Large intestine (tissue), 3 donors: ENCODE measurements around the gene SLC4A3. TPM values are rescaled to one million over a fixed set of nuclear protein-coding genes. Genes with fewer than 3 reads are reported as not detected.

ENCODE experiments used
- DNase-seq, 2 donors: peaks; one replicate each; pipeline versions ENCODE4 v3.0.0 to v3.0.0-alpha.2; 2013
- H3K27ac ChIP-seq: one replicate; pipeline ENCODE4 v1.5.1; 2013; ENCODE audit warnings: low read length
- H3K27me3 ChIP-seq: 2 replicates; pipeline ENCODE4 v1.6.1; 2013; ENCODE audit warnings: low read length; ENCODE audit not compliant: control insufficient read depth, insufficient read depth
- H3K36me3 ChIP-seq: 2 replicates; pipeline ENCODE4 v1.6.1; 2013; ENCODE audit warnings: low read length; ENCODE audit not compliant: control insufficient read depth, insufficient read depth
- H3K4me1 ChIP-seq: one replicate; pipeline ENCODE4 v1.6.1; 2013; ENCODE audit warnings: low read length; ENCODE audit not compliant: control insufficient read depth, insufficient read depth
- H3K4me3 ChIP-seq: one replicate; pipeline ENCODE4 v1.5.1; 2013; ENCODE audit warnings: low read length
- H3K9me3 ChIP-seq: one replicate; pipeline ENCODE4 v1.6.1; 2013; ENCODE audit warnings: mild to moderate bottlenecking, low read depth, low read length, moderate library complexity; ENCODE audit not compliant: control insufficient read depth
- WGBS: methylation state at CpG from one replicate; pipeline ENCODE4 v1.1.5; 2013; ENCODE audit warnings: low lambda C conversion rate; ENCODE audit not compliant: insufficient coverage; 5-methylcytosine and 5-hydroxymethylcytosine counted together
- polyA plus RNA-seq: library from polyadenylated mRNA; unstranded; fragments of 120-200 nt; gene quantifications from one replicate; pipeline ENCODE4 v1.2.1, GENCODE V29; 2013

Gene SLC4A3
- polyA plus RNA-seq, 1 donor, result 3.3 TPM

DNA sequence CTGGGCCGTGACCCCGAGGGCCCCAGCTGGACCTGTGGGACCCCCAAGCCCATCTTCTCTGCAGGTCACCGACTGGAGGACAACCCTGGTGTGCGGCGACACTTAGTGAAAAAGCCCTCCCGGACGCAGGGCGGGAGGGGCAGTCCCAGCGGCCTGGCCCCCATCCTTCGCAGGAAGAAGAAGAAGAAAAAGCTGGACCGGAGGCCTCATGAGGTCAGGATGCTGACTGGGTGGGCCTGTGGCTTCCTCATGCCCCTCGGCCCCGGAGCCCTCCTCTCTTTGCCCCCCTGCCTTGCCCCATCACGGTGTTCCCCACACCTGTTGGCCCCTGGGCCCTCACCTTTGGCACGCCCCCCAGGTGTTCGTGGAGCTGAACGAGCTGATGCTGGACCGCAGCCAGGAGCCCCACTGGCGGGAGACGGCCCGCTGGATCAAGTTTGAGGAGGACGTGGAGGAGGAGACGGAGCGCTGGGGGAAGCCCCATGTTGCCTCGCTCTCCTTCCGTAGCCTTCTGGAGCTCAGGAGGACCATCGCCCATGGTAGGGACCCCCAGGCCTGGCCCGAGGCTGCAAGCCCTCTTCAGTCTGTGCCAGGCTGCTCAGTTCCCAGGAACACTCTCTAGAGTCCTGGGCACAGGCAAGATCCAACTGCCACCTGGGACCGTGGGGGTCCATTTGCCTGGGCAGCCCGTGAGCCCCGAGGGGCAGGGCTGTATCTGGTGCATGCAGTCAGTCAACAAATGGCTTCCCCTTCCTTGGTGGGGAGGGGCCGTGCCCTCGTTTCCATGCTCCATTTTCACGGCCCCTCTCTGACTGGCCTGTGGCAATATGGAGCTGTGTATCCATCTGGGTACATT, 4.7 kb downstream of the SLC4A3 start:
- no peak overlapping the region for H3K27ac ChIP-seq
- no peak overlapping the region for H3K4me3 ChIP-seq
- WGBS, result no CpG with 5 or more reads among the region's 34 CpGs
- H3K36me3 ChIP-seq, result no peaks in the 10 kb centered on the region
- DNase-seq, result no peak
- peaks cover 8% of the 10 kb centered on the region for H3K27me3 ChIP-seq
- H3K9me3 ChIP-seq, result no peaks in the 10 kb centered on the region
- H3K4me1 ChIP-seq, result peaks cover 6% of the 10 kb centered on the region

DNA sequence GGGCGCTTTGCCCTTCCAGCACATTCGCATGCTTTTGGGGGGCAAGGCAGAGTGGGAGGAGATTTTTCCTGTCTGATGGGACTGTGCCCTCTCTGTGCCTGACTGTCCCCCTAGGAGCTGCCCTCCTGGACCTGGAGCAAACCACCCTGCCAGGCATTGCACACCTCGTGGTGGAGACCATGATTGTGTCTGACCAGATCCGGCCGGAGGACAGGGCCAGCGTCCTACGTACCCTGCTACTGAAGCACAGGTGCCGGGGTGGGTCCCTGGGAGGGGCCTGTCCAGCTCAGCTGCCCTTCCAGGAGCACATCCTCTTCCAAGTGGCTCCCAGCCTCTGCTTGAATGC, 5.3 kb downstream of the SLC4A3 start:
- H3K27me3 ChIP-seq, result peaks cover 8% of the 10 kb centered on the region
- peaks cover 5% of the 10 kb centered on the region for H3K4me1 ChIP-seq
- WGBS, result no CpG with 5 or more reads among the region's 8 CpGs
- H3K9me3 ChIP-seq, result no peaks in the 10 kb centered on the region
- no peak overlapping the region for H3K27ac ChIP-seq
- H3K4me3 ChIP-seq, result no peak overlapping the region
- DNase-seq, result no peak
- H3K36me3 ChIP-seq, result no peaks in the 10 kb centered on the region

DNA sequence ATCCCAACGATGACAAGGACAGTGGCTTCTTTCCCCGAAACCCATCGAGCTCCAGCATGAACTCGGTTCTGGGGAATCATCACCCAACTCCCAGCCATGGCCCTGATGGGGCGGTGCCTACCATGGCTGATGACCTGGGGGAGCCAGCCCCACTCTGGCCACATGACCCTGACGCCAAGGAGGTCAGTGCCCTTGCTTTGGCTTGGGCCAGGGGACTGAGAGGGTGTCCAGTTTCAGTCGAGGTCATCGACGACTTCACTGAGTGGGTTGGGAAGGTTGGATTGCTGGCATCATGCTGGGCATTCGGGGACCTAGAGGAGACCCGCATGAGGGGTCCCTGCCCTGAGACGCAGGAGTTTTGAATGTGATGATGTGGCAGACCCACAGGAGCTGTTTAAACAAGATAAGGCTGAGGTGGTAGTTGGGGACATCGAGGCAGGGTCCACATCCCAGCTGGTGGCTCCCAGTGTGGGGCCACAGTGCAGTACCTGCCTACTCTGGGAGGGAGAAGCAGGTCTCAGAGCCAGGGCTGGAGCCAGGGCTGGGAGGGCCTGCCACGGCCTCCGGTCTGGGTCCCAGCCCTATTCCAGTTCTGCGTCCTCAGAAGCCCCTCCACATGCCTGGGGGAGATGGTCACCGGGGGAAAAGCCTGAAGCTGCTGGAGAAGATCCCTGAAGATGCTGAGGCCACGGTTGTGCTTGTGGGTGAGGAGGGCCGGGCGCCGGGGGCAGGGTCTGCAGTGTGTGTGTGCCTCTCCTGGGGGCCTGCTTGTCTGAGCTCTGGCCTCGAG, 6.0 kb downstream of the SLC4A3 start:
- Histone ChIP-seq H3K9me3 (no peaks in the 10 kb centered on the region), H3K27ac (no peak overlapping the region), H3K4me1 (no peaks in the 10 kb centered on the region), H3K36me3 (no peaks in the 10 kb centered on the region), H3K27me3 (peaks cover 2% of the 10 kb centered on the region), H3K4me3 (no peak overlapping the region)
- no CpG with 5 or more reads among the region's 22 CpGs for WGBS
- DNase-seq, result no peak

DNA sequence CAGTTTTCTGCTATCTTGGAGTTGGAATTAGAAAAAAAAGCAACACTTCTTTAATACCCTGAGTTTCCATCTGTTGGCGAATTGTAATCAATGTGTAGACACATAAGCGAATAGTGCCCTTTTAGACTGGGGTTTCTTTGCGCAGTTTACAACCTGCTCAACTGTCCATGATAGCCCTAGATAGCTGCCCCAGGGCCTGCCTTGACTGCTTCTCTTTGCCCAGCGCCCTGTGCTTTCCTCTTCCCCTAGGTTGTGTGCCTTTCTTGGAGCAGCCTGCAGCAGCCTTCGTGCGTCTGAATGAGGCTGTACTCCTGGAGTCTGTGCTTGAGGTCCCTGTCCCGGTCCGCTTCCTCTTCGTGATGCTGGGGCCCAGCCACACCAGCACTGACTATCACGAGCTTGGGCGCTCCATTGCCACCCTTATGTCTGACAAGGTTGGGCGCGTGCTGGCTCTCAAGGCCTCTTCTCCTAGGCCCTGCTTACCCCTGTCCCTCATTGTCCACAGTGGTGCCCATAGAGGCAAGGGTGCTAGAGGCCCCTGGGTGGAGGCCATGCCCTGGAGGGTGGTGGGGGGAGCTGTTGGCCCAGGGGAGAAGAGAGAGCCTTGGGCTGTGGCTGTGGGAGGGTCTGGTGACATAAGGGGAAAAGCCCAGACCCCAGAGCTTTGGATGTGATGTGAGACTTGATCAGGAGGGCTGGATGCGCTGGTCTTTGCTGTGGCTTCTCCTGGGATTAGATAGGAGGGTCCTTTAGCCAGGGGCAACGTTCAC, 6.9 kb downstream of the SLC4A3 start:
- H3K9me3 ChIP-seq, result no peaks in the 10 kb centered on the region
- no peak overlapping the region for H3K4me3 ChIP-seq
- WGBS, result no CpG with 5 or more reads among the region's 15 CpGs
- no peak overlapping the region for H3K27ac ChIP-seq
- no peaks in the 10 kb centered on the region for H3K36me3 ChIP-seq
- no peak for DNase-seq
- H3K27me3 ChIP-seq, result no peaks in the 10 kb centered on the region
- H3K4me1 ChIP-seq, result no peaks in the 10 kb centered on the region

DNA sequence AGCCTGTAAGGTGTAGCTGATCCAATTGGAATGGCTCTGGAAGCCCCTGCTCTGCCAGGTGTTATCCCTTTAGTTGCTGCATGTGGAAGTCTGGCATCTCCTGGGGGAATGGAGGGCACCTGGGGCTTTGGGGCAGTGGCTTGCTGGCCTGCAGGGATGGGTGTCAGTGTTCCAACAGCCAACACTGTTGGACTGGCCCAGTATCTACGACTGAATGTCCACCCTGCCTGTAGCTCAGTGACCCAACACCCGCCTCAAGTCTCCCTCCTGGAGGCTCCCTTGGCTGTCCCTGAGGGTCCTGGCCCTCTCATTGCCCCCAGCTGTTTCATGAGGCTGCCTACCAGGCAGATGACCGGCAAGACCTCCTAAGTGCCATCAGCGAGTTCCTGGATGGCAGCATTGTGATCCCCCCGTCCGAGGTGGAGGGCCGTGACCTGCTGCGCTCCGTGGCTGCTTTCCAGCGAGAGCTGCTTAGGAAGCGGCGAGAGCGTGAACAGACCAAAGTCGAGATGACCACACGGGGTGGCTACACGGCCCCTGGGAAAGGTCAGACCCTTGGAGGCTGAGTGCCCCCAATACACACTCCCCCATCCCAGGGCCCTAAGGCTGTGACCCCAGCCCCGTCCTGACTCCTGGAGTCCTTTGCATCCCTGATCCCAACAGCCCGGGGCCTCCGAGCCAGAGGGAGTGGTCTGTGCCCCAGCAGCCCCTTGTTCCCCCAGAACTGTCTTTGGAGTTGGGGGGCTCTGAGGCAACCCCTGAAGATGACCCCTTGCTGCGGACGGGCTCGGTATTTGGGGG, 7.7 kb downstream of the SLC4A3 start:
- no CpG with 5 or more reads among the region's 22 CpGs for WGBS
- Histone ChIP-seq H3K9me3 (no peaks in the 10 kb centered on the region), H3K36me3 (no peaks in the 10 kb centered on the region), H3K4me3 (no peak overlapping the region), H3K27me3 (no peaks in the 10 kb centered on the region), H3K27ac (no peak overlapping the region), H3K4me1 (no peaks in the 10 kb centered on the region)
- no peak for DNase-seq

DNA sequence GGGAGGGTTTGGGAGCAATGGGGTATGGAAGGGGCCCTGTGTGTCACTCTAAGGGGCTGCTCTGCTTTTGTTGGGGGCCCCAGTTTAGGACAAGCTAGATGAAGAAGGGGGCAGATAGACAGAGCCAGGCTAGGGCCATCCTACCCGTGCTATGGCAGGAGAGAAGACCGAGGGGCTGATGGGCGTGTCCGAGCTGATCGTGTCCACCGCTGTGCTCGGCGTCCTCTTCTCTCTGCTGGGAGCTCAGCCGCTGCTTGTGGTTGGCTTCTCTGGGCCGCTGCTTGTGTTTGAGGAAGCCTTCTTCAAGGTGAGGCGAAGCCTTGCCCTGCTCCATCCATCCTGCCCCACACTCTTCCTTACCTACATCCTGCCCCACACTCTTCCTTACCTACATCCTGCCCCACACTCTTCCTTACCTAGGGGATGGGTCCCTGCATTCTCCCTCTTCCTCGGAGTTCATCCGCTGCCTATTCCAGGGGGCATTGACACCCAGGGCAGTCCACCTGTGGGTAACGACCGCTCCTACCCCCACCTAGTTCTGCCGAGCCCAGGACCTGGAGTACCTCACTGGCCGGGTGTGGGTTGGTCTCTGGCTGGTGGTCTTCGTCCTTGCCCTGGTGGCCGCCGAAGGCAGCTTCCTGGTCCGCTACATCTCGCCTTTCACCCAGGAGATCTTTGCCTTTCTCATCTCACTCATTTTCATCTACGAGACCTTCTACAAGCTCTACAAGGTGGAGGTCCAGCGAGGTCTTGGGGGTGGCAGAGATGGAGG, 8.9 kb downstream of the SLC4A3 start:
- no peak overlapping the region for H3K4me3 ChIP-seq
- no peak overlapping the region for H3K27ac ChIP-seq
- no peaks in the 10 kb centered on the region for H3K4me1 ChIP-seq
- no peaks in the 10 kb centered on the region for H3K27me3 ChIP-seq
- H3K9me3 ChIP-seq, result no peaks in the 10 kb centered on the region
- no peak for DNase-seq
- WGBS, result no CpG with 5 or more reads among the region's 24 CpGs
- H3K36me3 ChIP-seq, result no peaks in the 10 kb centered on the region

DNA sequence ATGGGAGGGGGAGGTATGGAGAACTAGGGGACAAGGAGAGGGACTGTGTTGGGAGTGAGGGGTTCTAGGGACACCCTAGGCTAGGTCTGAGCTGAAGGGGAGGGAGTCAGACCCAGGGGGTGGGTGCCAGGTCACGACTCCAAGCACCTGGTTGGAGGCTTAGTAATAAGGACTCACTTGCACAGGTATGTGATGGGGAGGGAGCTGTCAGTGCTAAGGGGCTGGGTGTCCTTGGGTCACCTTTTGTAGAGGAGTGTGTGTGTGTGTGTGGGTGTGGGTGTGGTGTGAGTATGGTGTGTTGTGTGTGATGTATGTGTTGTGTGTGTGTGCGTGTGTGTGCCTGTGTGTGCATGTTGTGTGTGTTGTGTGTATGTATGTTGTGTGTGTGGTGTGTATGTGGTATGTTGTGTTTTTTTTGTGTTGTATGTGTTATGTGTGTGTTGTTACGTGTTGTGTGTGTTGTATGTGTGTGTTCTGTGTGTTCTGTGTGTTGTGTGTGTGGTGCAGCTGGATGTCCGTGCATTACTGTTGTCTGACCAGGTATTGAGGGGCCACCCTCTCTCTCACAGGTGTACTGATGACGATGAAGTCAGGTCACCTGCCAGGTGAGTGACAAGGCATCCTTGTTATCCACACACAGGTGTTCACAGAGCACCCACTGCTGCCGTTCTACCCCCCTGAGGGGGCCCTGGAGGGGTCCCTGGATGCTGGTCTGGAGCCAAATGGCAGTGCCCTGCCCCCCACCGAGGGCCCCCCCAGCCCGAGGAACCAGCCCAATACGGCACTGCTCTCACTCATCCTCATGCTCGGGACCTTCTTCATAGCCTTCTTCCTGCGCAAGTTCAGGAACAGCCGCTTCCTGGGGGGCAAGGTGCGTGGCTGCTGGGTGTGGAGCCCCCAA, 9.8 kb downstream of the SLC4A3 start:
- Histone ChIP-seq H3K4me3 (no peak overlapping the region), H3K27ac (no peak overlapping the region), H3K9me3 (no peaks in the 10 kb centered on the region), H3K27me3 (no peaks in the 10 kb centered on the region), H3K4me1 (no peaks in the 10 kb centered on the region), H3K36me3 (no peaks in the 10 kb centered on the region)
- DNase-seq, result no peak
- no CpG with 5 or more reads among the region's 13 CpGs for WGBS

DNA sequence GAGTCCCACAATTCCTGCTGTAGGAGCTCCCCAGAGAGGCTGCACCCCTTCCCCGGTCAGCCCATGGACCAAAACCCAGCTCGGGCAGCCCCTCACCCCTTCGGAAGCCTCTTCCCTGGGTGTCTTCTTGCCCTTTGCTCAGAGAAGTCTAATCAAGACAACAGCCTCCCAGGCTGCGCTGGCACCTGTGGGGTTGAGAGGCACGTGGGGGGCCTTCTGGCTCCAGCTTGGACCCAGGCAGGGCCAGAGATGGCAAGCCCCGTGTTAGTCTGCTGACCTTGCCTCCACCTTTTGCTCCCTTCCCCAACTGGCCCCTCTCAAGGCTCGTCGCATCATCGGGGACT, 10.4 kb downstream of the SLC4A3 start:
- Histone ChIP-seq H3K4me1 (peaks cover 3% of the 10 kb centered on the region), H3K4me3 (no peak overlapping the region), H3K36me3 (no peaks in the 10 kb centered on the region), H3K27me3 (no peaks in the 10 kb centered on the region), H3K27ac (no peak overlapping the region), H3K9me3 (no peaks in the 10 kb centered on the region)
- DNase-seq, result no peak
- WGBS, result no CpG with 5 or more reads among the region's 9 CpGs
